HCT116 (cell line): Measurements from ENCODE around the gene HLA-DRA.

ENCODE experiments used
- EZH2 ChIP-seq: fragments of 200-600 bp; sonication (generic); IDR thresholded peaks from 2 replicates; pipeline ENCODE4 v1.6.1; 2017; ENCODE audit warnings: antibody characterized with exemption, mixed run types
- POLR2A ChIP-seq: IDR thresholded peaks from 2 replicates; pipeline ENCODE4 v1.7.0; 2011; ENCODE audit warnings: borderline replicate concordance; ENCODE audit not compliant: insufficient read depth, insufficient read length; ENCODE audit errors: extremely low read depth
- POLR2AphosphoS5 ChIP-seq: IDR thresholded peaks from 2 replicates; pipeline ENCODE4 v1.6.1; 2011; ENCODE audit warnings: mild to moderate bottlenecking, low read depth, low read length, moderate library complexity
- SRF ChIP-seq: IDR thresholded peaks from 2 replicates; pipeline ENCODE4 v1.6.1; 2012; ENCODE audit warnings: low read depth
- TF ChIP-seq, protein P1 (sequence below), 3 experiments: fragments of 200-600 bp in 1 of 3; sonication (generic) in 1 of 3; IDR thresholded peaks in 2 of 3; conservative IDR thresholded peaks in 1 of 3; 2 replicates each; pipeline ENCODE4 v1.5.1; 2012 to 2017; ENCODE audit warnings: low read depth in 2 of 3, low read length in 2 of 3, antibody characterized with exemption in 1 of 3, borderline replicate concordance in 1 of 3, control low read depth in 1 of 3, mild to moderate bottlenecking in 1 of 3, mixed read lengths in 1 of 3, mixed run types in 1 of 3, moderate library complexity in 1 of 3; ENCODE audit not compliant: insufficient read depth in 1 of 3
- TF ChIP-seq, protein P2 (sequence below): IDR thresholded peaks from 2 replicates; pipeline ENCODE4 v1.6.1; 2011; ENCODE audit warnings: mild to moderate bottlenecking, low read length, moderate library complexity; ENCODE audit not compliant: insufficient replicate concordance; ENCODE audit errors: extremely low read depth

DNA sequence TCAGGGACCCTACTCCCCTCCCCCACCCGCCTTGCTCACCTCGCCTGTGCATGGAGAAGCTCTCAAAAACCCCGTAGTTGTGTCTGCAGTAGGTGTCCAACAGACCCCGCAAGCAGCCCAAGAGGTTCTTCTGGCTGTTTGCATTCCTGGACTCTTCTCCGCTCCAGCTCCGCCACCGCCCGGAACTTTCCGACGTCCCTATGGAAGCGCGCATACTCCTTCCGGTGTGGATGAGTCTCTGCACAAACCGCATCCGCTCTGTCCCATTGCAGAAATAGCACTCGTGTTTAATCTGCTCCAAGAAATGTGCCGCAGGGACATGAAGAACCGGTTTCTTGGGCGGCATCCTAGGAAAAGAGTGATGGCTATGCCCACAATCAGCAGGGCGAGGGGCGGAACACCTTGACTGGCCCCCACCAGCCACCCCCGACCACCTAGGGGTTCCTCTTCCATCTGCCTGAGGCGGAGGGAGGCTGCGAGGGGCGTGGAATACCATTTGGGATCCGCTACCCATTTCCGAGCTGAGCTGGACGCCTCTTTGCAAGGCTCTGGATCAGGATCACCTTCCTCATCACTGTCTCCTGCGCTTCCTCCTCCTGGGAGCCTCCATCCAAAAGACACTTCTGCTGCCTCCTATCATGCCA is 20.2 kb downstream of the HLA-DRA start:
- TF ChIP-seq, protein P1, sequence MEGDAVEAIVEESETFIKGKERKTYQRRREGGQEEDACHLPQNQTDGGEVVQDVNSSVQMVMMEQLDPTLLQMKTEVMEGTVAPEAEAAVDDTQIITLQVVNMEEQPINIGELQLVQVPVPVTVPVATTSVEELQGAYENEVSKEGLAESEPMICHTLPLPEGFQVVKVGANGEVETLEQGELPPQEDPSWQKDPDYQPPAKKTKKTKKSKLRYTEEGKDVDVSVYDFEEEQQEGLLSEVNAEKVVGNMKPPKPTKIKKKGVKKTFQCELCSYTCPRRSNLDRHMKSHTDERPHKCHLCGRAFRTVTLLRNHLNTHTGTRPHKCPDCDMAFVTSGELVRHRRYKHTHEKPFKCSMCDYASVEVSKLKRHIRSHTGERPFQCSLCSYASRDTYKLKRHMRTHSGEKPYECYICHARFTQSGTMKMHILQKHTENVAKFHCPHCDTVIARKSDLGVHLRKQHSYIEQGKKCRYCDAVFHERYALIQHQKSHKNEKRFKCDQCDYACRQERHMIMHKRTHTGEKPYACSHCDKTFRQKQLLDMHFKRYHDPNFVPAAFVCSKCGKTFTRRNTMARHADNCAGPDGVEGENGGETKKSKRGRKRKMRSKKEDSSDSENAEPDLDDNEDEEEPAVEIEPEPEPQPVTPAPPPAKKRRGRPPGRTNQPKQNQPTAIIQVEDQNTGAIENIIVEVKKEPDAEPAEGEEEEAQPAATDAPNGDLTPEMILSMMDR (IDR thresholded peaks at IDR 0.05 in 2 of 3, conservative IDR thresholded peaks at IDR 0.05 in 1 of 3; ENCODE audit: borderline replicate concordance in 1 of 3, insufficient read depth in 1 of 3, low read depth in 2 of 3, low read length in 2 of 3) = no peak
- TF ChIP-seq POLR2A (no peak), EZH2 (no peak), POLR2AphosphoS5 (no peak), SRF (no peak)
- TF ChIP-seq, protein P2, sequence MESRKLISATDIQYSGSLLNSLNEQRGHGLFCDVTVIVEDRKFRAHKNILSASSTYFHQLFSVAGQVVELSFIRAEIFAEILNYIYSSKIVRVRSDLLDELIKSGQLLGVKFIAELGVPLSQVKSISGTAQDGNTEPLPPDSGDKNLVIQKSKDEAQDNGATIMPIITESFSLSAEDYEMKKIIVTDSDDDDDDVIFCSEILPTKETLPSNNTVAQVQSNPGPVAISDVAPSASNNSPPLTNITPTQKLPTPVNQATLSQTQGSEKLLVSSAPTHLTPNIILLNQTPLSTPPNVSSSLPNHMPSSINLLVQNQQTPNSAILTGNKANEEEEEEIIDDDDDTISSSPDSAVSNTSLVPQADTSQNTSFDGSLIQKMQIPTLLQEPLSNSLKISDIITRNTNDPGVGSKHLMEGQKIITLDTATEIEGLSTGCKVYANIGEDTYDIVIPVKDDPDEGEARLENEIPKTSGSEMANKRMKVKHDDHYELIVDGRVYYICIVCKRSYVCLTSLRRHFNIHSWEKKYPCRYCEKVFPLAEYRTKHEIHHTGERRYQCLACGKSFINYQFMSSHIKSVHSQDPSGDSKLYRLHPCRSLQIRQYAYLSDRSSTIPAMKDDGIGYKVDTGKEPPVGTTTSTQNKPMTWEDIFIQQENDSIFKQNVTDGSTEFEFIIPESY = no peak
